CD1c-positive myeloid dendritic cell (primary cell): ENCODE measurements around the gene RBM42.
"Not testable (repeated sequence)": the region's sequence is repeated elsewhere in the genome, so short reads cannot be mapped to it uniquely, and the experiment has no call there.

Experiments
- DNase-seq: peaks from one replicate; pipeline ENCODE4 v3.0.0-alpha.2; 2016; ENCODE audit errors: extremely low spot score

The RBM42 gene, protein sequence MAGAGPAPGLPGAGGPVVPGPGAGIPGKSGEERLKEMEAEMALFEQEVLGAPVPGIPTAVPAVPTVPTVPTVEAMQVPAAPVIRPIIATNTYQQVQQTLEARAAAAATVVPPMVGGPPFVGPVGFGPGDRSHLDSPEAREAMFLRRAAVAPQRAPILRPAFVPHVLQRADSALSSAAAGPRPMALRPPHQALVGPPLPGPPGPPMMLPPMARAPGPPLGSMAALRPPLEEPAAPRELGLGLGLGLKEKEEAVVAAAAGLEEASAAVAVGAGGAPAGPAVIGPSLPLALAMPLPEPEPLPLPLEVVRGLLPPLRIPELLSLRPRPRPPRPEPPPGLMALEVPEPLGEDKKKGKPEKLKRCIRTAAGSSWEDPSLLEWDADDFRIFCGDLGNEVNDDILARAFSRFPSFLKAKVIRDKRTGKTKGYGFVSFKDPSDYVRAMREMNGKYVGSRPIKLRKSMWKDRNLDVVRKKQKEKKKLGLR

DNA sequence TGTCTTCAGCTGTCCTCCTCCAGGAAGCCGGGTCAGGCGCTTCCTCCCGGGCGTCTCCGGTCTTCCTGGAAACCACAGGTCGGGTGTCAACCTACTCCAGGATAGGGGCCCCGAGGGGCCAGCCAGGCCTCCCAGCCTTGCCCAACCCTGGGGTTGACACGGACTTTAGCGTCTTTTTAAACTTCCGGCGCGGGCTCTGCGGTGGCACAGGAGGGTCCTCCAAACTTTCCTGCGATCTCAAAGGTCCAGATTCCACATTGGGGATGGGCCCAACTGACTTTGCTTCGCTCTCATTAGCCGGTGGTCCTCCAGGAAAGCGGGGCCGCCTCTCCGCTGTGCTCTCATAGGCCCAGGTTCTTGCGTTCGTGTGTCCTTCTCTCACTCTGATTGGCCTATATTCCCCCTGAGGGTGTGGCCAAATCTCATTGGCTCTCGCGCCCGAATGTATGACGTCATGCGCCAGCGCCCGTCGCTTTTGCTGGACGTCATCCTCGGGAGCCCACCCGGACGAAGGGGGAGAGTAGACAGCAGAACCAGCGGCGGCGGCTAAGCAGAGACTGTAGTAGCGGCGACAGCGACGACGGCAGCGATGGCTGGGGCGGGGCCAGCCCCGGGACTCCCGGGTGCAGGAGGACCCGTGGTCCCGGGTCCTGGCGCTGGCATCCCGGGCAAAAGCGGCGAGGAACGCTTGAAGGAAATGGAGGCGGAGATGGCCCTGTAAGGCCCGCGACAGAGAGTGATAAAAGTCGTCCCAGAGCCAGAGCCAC, at the start of gene RBM42:
TSS of gene RBM42 (plus strand) at position 472 of the 767 bp plus-strand sequence. CDS start at position 590, 118 bp downstream.
- DNase-seq: peak; percentile 98

DNA sequence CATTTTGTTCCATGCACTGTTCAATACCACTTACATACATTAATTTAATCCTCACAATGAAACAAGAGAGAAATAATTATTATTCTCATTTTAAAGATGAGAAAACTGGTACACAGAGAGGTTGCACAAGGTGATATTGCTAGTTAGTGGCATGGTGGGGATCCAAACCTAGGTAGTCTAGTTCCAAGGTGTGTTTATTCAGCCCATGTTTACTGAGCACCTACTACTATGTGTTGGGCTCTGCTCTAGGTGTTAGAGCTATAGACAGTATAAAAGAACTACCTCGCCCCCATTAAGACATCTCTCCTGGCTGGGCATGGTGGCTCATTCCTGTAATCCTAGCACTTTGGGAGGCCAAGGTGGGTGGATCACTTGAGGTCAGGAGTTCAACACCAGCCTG, 46.1 kb upstream of the RBM42 start:
- no peak for DNase-seq

DNA sequence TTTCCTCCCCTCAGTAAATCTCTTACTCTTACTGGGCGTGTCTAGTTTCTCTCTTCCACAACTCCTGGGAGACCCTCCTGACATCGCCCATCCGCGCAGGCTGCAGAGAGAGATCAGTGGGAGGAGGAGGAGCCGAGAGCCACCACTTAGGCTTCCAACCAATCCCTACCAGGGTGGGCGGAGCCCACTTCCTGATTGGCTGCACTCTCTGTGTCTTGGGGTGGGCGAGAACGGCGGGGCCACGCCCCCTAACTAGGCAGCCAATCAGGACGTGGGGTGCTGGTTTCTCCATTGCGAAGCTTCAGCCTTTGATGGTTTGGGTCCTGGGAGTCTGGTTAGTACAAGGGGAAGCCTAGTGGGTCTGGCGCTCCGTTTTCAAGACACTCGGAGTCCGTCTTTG, 43.0 kb upstream of the RBM42 start, which contains the start of gene PMIS2:
TSS of gene PMIS2 (plus strand) at position 326 of the 400 bp plus-strand sequence. CDS start 87 bp downstream, outside the sequence.
- DNase-seq: peak; percentile 9

DNA sequence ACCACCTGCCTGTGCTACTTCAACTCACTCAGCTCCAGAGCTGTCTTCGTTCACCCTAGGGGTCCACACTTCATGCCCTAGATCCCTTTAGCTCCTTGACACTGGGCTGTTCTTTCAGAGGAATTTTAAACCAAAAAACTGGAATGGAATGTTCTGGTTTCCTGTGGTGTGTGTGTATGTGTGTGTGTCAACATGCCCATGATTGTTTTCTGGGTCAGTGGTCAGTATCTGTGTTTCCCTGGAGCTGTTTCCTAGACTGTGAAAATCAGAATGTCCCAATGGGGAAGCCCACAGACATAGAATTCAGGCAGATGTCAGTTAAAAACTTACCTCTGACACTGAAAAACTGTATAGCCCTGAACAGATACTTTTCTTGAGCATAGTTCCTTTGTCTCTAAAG, 41.5 kb upstream of the RBM42 start:
- no peak for DNase-seq

DNA sequence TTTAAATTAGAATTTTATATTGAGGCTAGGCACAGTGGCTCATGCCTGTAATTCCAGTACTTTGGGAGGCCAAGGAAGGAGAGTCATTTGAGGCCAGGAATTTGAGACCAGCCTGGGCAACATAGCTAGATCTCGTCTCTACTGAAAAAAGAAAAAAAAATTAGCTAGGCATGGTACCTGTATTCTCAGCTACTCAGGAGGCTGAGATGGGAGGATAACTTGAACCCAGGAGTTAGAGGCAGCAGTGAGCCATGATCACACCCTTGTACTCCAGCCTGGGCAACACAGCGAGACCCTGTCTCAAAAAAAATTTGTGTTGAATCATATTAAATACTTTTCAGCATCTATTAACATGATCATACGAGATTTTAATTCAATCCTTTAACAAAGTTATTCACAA, 38.0 kb upstream of the RBM42 start:
- no peak for DNase-seq

DNA sequence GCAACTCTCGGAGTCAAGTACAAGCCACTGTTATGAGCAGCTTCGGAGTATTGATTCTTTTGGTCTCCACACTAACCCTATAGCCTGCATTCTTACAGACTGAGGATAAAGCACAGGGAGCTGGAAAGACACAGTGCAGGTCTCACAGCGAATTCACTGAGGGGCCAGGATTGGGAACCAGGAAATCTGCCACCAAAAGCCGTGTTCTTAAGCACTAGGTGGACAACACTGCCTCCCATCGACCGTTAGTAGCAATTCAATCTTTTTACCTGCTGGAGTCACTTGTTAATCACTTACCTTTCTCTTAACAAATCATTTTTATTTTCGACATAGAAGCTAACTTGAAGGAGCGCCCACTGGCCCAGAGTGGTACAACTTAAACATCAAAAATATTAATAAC, 36.6 kb upstream of the RBM42 start:
- DNase-seq: peak; percentile 42

DNA sequence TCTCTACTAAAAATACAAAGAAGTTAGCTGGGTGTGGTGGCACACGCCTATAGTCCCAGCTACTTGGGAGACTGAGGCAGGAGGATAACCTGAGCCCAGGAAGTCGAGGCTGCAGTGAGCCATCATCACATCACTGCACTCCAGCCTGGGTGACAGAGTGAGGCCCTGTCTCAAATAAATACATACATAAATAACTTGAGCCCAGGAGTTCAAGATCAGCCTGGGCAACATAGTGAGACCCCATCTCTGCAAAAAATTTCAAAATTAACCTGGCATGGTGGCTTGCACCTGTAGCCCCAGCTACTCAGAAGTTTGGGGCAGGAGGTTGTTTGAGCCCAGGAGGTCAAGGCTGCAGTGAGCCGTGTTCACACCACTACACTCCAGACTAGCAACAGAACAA, 33.8 kb upstream of the RBM42 start:
- DNase-seq: not testable (repeated sequence)

DNA sequence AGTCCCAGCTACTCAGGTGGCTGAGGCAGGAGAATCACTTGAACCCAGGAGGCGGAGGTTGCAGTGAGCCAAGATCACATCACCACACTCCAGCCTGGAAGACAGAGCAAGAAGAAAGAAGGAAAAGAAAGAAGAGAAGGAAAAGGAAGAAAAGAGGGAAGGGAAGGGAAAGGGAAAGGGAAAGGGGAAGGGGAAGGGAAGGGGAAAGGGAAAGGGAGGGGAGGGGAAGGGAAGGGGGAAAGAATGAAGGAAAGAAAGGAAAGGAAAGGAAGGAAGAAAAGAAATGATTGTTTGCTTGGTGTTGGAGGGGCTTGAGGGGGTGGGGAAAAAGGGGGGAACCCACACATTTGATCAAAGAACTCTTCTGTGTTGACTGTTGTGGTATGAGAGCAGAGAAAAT, 32.9 kb upstream of the RBM42 start:
- DNase-seq: no peak

DNA sequence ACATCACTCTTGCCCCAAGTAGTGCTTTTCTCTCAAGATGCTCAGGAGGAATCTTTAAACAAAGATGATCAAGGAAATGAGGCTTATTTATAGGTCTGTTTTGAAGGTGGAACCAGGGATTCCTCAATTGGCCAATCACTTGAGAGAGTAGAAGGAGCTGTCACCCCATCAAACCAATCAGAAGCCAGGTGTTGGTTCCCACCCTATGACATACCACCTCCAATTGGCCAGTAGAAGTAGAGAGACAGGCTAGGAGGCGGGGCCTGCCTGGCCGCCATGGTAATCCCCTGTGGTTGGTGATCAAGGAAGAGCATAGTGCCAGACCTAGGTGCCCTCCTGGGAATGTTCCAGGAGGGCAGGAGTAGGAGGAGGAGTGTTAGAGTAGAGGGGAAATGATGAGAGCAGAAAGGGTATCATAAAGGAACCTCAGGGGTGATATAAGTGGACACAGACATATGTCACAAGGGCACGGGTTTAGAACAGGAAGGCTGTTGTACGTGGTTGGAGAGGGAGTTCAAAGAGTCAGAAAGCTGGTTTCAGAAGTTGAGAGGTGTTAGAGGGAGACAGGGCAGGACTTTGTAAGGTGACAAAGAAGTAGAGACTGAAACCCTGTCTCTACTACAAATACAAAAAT, 32.4 kb upstream of the RBM42 start:
- peak; percentile 17 for DNase-seq

DNA sequence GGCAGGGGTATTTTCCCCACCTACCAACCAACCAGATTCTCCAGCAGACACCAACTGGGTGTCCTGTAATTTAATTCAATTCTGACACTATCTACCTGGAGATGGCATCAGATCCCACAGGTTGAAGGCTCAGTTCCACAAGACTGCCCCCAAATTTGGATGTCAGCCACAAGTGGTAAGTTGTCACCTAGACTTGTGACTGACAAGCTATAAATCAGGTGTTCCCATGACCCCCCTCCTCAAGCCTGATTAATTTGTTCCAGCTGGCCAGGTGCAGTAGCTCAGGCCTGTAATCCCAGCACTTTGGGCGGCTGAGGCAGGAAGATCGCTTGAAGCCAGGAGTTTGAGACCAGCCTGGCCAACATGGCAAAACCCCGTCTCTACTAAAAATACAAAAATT, 26.9 kb upstream of the RBM42 start:
- DNase-seq: no peak

DNA sequence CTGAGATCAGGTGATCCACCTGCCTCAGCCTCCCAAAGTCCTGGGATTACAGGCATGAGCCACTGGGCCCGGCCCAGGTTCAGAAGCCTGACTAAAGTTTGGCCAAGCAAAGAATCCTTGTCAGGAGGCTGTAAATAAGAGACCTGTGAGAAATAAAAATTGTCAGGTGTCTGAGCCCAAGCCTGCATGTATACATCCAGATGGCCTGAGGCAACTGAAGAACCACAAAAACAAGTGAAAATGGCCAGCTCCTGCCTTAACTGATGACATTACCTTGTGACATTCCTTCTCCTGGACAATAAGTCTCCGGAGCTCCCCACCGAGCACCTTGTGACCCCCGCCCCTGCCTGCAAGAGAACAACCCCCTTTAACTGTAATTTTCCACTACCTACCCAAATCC, 24.4 kb upstream of the RBM42 start:
- not testable (repeated sequence) for DNase-seq

DNA sequence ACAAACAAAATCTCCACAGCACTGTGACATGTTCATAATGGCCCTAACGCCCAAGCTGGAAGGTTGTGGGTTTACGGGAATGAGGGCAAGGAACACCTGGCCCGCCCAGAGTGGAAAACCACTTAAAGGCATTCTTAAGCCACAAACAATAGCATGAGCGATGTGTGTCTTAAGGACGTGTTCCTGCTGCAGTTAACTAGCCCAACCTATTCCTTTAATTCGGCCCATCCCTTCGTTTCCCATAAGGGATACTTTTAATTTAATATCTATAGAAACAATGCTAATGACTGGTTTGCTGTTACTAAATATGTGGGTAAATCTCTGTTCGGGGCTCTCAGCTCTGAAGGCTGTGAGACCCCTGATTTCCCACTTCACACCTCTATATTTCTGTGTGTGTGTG, 21.7 kb upstream of the RBM42 start:
- DNase-seq: not testable (repeated sequence)

DNA sequence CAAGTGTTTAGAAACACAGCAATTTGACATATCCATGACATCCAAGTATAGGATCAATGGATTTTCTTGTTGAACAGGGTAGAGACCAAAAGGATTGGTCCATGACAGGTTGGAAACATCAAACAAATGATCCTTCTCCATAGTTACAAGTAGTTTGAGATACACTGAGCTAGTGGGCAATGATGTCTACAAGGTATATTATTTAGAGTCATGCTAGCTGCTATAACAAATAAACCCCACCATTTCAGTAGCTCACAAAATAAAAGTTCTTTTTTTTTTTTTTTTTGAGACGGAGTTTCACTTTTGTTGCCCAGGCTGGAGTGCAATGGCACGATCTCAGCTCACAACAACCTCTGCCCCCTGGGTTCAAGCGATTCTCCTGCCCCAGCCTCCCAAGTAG, 21.2 kb upstream of the RBM42 start:
- DNase-seq: no peak

DNA sequence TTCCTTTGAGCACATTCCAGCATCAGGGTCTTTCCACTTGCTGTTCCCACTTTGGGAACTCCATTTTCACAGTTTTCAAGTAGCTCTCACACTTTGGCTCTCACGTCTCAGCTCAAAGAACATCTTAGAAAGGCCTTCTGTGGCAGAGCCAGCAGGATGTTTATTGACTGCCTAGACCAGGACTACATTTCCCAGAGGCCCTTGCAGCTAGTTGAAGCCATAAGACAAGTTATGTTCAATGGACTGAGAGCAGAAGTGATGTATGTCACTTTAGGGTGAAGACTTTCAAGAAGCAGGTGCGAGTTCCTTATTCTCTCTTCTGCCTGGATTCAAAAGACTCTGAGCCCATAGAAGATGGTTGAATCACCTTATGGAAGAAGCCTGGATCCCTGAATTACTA, 20.6 kb upstream of the RBM42 start:
- peak; percentile 29 for DNase-seq

DNA sequence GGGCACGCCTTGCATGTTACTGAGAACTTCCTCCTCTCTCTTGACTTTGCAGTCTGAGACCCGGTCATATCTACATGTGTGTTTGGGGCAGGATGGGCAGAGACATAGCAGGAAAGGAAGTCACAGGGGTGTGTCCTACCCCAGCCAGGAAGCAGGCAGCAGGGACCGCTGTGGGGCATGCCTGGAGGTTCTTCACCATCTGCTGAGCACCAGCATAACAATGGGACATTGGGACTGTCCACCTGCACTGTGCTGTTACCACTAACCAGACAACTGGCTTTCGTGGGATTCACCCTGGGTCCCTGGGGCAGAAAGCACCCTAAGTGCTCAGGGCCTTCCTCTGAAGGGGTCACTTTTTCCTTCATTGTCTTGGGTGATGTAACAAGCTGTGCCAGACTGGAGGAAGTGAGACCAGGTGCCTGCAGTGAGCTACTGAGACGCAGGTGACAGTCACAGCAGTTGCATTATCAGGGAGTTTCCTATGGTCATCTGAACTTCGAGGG, 18.9 kb upstream of the RBM42 start:
- DNase-seq: peak; percentile 31

DNA sequence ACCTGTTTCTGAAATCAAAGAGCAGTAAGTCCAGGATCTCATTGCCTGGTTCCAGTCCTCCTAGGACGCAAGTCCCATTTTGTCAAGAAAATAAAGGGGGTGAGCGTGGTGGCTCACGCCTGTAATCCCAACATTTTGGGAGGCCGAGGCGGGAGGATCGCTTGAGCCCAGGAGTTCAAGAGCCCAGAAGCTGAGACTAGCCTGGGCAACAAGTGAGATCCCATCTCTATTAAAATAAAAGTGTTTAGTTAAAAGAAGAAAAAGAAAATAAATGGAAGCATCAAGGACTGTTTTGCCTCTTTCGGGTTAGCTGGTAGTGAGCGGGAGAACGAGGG, 16.6 kb upstream of the RBM42 start:
- DNase-seq: no peak

DNA sequence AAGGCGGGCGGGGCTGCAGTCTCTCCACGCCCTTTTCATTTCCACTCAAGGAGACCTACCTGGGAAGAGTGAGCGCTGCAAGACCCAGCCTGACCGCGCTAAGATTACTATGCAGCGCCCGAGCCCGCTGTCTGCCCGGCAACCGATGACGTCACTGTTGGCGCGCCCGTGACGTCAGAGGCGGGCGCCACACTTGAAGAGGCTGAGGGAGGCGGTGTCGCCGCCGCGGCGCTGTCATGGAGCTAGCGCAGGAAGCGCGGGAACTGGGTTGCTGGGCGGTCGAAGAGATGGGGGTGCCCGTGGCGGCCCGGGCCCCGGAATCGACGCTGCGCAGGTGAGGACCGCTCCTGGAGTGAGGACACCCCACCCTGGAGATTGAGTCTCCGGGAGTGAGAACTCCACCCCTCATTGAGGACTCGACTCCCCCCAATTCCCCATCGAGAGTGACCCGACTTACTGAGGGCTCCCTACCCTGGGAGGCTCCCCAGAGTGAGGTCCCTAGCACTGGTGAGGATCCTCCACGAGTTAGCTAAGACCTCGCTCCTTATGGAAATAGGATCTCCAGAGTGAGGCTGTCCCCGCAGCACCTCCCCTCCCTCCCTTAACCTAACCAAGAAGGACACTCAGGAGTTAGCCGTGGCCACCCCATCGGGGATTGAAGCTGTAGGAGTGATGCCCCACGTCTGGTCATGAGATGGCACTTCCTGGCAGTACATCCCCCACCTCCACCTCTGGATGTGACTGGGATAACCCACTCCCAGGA, 16.1 kb upstream of the RBM42 start, which contains the start of gene HAUS5:
TSS of gene HAUS5 (plus strand) at position 177 of the 763 bp plus-strand sequence. CDS start at position 237, 60 bp downstream.
- DNase-seq: peak; percentile 98

DNA sequence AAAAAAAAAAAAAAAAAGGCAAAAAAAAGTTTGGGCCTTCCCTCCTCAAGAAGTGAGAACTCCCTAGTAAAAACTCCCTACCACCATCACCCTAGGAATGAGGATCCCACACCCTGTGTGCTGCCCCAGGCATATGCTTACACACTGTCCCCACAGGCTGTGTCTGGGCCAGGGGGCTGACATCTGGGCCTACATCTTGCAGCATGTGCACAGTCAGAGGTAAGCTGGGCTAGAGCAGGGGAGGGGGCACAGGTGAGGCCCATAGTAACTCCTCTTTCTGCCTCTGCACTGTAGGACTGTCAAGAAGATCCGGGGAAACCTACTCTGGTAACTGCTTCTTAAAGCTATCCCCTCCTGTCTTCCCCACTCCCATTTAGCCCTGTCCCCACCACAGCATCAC, 15.3 kb upstream of the RBM42 start:
- DNase-seq: no peak

DNA sequence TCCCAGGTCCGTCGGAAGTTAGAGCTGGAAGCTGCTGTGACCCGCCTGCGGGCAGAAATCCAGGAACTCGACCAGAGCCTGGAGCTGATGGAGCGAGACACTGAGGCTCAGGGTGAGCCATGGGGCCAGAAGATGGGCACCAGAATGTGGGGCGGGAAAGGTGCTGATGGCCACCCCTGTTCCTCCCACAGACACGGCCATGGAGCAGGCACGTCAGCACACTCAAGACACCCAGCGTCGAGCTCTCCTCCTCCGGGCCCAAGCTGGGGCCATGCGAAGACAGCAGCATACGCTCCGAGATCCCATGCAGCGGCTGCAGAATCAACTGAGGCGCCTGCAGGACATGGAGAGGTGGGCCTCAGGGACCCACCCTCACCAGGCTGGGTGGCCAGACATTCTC, 13.8 kb upstream of the RBM42 start:
- DNase-seq: no peak

DNA sequence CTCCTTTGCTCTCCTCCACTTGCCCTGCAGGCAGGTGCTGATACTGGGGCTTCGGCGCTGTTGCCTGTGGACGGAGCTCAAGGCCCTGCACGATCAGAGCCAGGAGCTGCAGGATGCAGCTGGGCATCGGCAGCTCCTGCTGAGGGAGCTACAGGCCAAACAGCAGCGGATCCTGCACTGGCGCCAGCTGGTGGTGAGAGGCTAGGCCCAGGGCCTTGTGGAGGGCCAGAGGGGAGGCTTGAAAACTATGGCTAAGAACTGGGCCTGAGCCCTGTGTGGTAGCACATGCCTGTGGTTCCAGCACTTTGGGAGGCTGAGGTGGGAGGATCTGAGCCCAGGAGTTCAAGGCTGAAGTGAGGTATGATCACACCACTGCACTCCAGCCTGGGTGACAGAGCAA, 10.0 kb upstream of the RBM42 start:
- no peak for DNase-seq

DNA sequence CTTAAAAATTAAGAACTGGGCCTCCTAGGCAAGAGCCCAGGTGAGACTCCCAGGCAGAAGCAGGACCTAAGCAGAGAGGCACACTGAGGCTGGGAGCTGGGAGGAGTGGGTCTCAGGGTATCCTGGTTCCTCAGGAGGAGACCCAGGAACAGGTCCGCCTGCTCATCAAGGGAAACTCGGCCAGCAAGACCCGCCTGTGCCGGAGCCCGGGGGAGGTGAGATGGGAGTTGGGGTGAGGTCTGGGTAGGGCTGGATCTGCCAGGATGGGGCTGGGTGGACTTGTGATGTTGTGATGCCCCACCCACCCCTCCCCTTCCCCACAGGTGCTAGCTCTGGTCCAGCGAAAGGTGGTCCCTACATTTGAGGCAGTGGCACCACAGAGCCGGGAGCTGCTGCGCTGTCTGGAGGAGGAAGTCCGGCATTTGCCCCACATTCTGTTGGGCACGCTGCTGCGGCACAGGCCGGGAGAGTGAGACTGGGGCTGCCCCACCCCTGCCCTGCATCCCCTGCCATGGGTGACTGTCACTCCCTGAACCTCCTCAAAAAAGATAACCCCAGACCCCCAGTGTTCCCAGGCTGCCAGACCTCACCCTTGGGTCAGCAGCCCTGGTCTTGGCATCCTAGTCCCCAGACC, 9.4 kb upstream of the RBM42 start:
- DNase-seq: no peak
